ENCODE measurements around the gene GRIK4.
A peak's percentile ranks its signal among the peaks of the same experiment; 100 is the strongest.

GRIK4 gene

DNA sequence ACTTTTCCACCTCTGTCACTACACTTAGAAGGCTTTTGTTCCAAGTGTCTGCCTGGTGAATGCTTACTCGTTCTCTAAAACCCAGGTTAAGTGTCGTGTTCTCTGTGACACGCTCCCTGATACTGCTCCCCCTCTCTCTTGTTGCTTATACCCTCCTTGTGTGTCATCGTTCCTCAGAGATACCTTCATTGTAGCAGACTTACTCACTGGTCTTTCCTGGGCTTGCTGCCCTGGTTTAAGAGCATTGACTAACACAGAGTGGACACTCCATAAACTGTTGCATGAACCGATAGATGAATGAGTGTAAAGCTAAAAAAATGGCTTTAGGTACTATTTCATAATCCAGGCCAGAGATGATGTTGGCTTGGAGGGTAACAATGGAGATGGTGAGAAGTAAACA, 171.3 kb downstream of the GRIK4 start:
- H3K4me3 ChIP-seq (ENCODE audit: low read length), result no peak overlapping the region
- TF ChIP-seq, protein P1, sequence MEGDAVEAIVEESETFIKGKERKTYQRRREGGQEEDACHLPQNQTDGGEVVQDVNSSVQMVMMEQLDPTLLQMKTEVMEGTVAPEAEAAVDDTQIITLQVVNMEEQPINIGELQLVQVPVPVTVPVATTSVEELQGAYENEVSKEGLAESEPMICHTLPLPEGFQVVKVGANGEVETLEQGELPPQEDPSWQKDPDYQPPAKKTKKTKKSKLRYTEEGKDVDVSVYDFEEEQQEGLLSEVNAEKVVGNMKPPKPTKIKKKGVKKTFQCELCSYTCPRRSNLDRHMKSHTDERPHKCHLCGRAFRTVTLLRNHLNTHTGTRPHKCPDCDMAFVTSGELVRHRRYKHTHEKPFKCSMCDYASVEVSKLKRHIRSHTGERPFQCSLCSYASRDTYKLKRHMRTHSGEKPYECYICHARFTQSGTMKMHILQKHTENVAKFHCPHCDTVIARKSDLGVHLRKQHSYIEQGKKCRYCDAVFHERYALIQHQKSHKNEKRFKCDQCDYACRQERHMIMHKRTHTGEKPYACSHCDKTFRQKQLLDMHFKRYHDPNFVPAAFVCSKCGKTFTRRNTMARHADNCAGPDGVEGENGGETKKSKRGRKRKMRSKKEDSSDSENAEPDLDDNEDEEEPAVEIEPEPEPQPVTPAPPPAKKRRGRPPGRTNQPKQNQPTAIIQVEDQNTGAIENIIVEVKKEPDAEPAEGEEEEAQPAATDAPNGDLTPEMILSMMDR (IDR thresholded peaks at IDR 0.05; ENCODE audit: insufficient read depth, low read depth, low read length, missing control alignments), result no peak
- DNase-seq (ENCODE audit: low read depth), result no peak

DNA sequence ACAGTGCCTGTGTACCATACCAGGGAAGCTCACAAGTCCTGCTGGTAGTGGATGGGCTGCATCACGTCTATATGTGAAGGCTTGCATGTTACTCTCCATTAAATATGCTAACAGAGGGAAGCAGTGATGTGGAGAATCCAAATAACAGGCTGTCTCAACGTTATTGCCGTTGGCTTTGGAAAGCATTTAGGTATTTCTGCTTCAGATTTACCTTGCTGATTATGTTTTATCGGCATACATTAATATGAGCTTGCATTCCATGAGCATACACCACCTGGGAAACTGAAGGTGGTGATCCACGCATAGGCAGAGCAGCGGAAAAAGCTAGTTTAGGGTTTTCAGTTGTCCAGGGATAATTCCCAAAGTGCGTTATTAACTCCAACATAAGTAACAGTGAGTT, 175.0 kb downstream of the GRIK4 start:
- TF ChIP-seq, protein P1 (IDR thresholded peaks at IDR 0.05; ENCODE audit: insufficient read depth, low read depth, low read length, missing control alignments), result no peak
- H3K4me3 ChIP-seq (ENCODE audit: low read length), result no peak overlapping the region
- no peak for DNase-seq (ENCODE audit: low read depth)

DNA sequence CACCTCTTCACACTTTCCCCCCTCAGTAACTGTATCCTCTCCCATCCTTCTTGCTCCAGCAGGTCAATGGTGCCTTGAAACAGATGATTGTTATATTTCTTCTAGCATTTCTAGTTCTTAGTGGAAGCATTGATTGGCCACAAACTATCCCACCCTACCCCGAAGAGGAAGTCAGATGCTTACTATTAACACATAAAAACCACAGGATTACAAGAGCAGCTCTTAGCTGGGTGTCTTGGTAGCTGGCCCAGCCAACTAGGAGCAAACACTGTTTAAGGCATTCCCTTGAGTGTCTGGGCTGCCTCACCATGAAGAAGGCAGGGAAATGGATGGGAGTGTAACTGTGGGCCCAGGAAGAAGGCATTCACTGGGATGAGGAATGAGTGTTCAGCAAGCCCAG, 176.6 kb downstream of the GRIK4 start:
- TF ChIP-seq, protein P1 (IDR thresholded peaks at IDR 0.05; ENCODE audit: insufficient read depth, low read depth, low read length, missing control alignments), result no peak
- DNase-seq (ENCODE audit: low read depth), result no peak
- no peak overlapping the region for H3K4me3 ChIP-seq (ENCODE audit: low read length)

DNA sequence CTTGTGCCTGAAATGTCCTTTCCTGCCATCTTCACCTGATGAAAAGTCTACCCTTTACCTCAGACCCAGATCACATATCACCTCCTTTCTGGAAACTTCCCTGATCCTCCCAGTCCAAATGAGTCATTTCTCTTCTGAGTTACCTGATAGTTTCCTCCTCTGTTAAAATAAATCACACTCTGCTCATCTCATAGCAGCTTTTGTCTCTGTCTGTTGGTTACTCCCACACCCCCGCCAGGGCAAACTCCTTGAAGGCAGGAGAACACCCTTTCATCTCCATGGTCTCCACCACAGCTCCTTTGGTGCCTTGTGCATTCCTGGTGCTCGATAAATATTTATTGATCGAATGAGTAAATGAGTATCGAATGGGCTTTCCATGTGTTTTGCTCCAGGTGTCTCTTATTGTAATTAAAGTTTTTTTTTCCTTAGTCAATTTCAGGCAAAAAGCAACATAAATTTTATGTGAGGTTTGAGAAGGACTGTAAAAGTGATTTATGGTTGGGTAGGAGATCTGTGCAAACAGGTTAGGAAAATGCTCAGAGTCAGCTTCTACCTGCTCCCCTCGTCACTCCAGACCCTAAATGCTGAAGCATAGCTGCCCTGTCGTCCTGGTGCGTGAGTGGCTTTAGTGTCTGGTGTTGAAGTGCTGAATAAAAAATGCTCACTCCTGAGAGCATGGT, 178.2 kb downstream of the GRIK4 start:
- TF ChIP-seq, protein P1 (IDR thresholded peaks at IDR 0.05; ENCODE audit: insufficient read depth, low read depth, low read length, missing control alignments), result no peak
- H3K4me3 ChIP-seq (ENCODE audit: low read length), result no peak overlapping the region
- DNase-seq (ENCODE audit: low read depth), result peak; percentile 9

DNA sequence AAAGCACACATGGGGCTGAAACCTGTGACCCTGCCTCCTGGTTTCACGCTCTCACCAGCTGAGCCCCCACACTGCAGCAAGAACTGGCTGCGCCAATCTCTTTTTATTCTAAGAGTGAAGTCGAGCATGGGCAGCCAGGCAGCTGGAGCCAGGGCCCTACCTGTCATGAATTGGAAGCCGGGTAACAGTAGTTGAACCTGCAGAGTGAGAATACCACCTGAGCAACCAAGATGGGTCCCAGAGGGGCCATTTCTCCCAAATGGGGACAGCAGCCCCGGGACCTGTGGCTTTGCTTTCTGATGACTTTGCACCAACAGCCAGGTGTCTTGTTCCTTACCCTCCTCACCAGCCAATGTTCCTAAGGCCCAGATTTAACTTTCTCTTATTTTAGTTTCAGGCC, 178.9 kb downstream of the GRIK4 start:
- TF ChIP-seq, protein P1 (IDR thresholded peaks at IDR 0.05; ENCODE audit: insufficient read depth, low read depth, low read length, missing control alignments), result no peak
- no peak overlapping the region for H3K4me3 ChIP-seq (ENCODE audit: low read length)
- no peak for DNase-seq (ENCODE audit: low read depth)

DNA sequence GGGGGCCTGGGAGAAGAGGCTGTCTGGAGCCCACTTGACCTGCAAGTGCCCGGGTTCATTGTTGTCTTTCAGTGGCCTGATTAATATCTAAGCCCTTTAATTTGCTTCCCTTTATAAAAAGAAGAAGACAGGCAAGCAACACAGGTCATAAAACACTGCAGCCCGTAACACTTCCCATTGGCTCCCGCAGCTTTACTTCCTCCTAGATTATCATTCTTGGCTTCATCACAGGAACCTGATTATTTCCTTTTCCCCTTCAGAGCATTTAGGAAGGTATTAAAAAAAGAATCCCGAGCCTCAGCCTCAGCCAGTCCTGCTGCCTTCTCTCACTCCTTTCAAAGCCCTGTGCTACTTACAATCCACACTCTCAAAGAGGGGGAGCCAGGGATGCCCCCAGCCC, 183.2 kb downstream of the GRIK4 start:
- no peak for DNase-seq (ENCODE audit: low read depth)
- TF ChIP-seq, protein P1 (IDR thresholded peaks at IDR 0.05; ENCODE audit: insufficient read depth, low read depth, low read length, missing control alignments), result no peak
- H3K4me3 ChIP-seq (ENCODE audit: low read length), result no peak overlapping the region

DNA sequence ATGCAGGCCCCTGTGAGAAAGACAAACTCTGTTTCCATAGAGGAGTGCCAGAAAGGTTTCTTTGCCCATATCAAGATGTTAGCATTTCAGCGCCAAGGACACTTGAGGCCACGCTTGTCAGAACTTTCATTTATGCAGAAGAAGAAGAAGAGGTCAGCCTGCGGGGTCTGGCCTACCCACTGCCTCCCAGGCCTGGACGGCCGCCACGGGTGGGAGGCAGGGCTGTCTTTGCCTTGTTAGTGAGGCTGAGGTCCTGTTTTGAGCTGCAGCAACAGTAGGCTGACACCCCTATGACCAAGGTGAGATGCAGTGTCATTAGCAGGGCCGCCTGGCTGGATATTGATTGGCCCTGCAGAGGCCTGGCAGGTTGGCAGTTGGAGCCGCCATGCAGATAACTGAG, 183.9 kb downstream of the GRIK4 start:
- H3K4me3 ChIP-seq (ENCODE audit: low read length), result no peak overlapping the region
- DNase-seq (ENCODE audit: low read depth), result no peak
- TF ChIP-seq, protein P1 (IDR thresholded peaks at IDR 0.05; ENCODE audit: insufficient read depth, low read depth, low read length, missing control alignments), result no peak
